Activated CD8-positive, alpha-beta memory T cell treated with anti-CD3 and anti-CD28 coated beads, Interleukin-2, amount 50 U/mL, for 24 hours (primary cell): ENCODE measurements around the gene ANKRD12.

Source experiments
- DNase-seq: peaks from one replicate; pipeline ENCODE4 v3.0.0-alpha.2; 2020; ENCODE audit errors: extremely low read depth

ANKRD12 gene

DNA sequence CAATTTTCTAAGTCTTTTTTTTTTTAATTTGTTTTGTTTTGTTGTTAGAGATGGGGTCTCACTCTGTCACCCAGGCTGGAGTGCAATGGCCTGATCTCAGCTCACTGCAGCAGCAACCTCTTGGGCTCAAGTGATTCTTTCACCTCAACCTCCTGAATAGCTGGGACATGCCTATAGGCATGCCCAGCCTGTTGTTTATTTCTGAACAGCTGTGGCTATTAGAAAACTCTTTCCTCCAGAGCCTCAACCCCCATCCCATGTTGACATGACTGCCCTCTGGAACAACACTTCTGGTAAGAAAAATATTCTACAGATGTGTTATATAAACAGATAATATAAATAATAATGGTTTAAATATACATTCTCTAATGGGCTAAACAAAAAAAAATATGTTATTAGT is 153.6 kb downstream of the ANKRD12 start:
- no peak for DNase-seq

DNA sequence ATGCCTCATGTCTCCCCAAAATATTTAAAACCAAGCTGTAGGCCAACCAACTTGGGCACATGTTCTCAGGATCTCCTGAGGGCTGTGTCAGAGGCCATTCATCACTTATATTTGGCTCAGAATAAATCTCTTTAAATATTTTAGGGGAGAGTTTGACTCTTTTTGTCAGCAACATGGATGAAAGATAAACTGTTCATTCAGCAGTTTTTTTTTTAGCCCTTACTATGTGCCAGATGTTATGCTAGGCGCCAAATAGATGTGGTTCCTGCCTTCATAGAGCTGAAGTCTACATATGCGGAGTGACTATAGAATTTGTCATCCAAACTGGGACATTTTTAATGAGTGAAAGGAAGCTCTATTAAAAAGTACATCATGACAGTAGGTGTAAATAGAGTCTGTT is 155.5 kb downstream of the ANKRD12 start:
- DNase-seq, result no peak

DNA sequence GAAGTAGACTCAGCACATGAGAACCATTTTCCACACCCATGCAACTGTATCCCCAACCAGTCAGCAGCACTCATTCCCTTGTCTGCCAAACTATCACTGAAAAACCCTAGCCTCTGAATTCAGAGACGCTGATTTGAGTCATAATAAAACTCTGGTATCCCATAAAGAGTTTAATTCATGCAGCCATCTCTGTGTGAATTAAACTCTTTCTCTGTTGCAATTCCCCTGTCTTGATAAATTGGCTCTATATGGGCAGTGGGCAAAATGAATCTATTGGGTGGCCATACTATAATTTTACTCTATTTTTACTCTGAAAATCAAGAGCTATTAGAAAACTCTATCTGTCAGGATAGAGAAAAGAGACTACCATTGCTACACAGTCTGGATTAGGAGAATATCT is 157.4 kb downstream of the ANKRD12 start:
- no peak for DNase-seq

DNA sequence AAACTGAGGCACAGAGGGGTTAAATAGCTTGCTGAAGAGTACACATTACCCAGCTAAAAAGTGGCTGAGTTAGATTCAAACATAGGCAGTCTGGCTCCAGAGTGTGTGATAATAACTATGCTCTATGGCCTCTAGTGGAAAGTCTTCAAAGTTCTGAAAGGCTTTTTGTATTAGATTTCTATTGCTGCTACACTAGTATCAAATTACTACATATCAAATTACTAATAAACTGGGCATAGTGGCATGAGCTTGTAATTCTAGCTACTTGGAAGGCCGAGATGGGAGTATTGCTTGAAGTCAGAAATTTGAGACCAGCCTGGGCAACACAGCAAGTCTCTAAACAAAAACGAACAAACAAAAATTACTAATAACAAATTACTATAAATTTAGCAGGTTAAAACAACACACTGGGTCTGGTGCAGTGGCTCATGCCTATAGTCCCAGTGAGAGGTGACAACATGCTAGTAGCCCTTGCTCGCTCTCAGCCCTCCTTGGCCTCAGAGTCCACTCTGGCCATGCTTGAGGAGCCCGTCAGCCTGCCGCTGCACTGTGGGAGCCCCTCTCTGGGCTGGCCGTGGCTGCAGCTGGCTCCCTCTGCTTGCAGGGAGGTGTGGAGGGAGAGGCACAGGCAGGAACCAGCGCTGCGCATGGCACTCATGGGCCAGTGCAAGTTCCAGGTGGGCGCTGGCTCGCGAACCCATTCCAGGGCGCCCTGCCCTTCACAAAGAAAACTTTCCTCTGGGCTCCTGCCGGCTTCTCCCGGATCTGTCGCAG is 159.8 kb downstream of the ANKRD12 start:
- DNase-seq, result no peak

DNA sequence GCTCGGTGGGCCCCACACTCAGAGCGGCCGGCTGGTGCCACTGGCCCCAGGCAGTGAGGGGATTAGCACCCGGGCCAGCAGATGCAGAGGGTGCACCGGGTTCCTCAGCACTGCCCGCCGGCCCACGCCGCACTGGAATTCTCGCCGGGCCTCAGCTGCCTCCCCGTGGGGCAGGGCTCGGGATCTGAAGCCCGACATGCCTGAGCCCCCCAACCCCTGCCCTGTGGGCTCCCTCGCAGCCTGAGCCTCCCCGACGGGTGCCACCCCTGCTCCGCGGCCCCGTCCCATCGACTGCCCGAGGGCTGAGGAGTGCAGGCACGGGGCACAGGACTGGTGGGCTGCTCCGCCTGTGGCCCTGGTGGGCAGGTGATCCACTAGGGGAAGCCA is 160.4 kb downstream of the ANKRD12 start:
- DNase-seq, result no peak

DNA sequence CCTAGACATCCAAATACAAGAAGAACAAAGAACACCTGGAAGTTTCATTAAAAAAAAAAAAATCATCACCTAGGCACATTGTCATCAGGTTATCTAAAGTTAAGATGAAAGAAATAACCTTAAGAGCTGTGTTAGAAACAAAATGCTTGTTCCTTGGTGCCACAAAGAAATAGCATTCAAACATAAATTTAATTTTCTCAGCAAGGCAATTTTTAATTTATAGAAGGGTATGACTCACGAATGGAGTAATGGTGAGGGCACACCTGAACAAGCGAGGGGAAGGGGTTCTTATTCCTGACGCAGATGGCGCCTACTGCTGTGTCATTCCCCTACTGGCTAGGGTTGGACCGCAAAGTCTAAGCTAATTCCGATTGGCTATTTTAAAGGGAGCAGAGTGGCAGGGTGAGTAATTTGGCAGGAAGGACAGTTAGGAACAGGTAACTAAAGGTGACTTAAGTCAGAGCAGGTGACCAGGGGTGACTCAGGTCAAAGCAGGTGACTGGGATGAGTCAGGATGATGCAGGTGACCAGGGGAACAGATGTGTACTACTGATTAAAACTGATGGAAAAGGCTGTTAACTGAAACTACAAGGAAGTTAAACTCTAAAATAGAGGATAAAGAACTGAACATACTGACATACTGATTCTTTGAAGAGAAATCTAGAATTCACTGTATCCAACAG is 167.9 kb downstream of the ANKRD12 start:
- DNase-seq, result no peak

DNA sequence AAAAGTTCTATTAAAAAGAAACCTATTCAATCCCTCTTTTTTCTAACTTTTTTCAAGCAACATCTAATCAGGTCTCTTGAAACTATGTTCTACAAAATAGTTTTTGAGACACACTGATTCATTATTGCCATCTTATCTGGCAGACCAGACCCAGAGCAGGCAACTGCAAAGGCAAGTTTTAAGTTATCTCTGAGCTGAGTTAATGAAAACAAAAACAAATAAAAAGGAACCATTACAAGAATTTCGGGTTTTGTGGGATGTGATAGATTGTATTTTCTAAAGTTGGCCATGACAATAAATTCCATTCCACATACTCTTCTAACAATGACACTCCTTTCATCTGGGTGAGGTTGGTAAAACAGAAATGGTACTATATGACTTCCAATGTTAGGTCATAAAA is 182.8 kb downstream of the ANKRD12 start:
- no peak for DNase-seq

DNA sequence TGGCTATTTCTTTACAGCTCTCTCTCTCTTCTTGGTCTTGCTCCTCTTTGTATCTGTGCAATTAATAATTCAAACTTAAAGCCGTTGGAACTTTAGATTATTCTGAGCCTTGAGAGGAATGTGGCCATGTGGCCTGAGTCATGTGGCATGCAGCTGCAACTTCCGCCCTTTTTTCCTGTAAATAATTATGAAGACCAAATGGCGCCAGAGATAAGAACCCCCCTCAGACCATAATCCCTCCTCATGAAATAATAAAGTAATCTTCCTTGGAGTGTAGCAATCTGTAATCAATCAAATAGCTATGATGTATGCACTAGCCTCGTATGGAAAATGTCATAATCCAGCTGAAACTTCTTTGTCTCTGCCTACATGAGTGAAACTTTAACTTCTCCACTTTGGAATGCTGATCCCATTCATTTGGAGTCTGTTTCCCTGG is 184.5 kb downstream of the ANKRD12 start:
- DNase-seq, result no peak

DNA sequence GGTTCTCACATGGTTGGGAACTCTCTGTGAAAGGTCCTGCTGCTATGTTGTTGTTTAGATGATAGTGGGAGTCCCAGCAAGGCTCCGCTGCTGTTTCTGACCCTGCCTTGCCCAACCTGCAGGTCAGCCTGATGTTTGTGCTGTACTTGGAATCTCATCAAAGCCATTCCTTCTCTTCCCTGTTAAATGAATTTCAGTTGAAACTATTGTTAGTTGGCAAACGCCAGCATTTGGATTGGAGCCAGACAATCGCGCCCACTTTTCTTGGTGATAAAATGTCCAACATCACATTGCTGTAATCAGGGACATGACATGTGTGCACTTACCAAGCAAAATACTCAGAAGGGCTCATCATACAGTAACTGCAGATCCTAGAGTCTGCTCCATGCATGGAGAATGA is 185.2 kb downstream of the ANKRD12 start:
- DNase-seq, result no peak

DNA sequence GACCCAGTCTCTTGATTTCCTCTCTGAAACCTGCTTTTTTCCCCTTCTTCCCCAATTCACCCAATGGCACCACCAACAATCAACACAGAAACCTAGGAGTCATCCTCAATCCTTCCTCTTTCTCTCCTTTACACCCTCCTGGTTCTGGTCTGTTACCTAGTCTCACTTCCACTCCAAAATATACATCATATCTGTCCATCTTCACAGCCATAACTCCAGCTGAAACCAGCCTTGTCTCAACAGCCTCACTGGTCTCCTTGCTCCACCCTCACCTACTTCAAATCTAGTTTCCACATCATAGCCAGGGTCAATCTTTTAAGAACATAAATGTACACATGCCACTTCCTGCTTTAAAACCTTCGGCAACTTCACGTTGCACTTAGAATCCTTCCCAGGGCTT is 186.2 kb downstream of the ANKRD12 start:
- DNase-seq, result no peak

DNA sequence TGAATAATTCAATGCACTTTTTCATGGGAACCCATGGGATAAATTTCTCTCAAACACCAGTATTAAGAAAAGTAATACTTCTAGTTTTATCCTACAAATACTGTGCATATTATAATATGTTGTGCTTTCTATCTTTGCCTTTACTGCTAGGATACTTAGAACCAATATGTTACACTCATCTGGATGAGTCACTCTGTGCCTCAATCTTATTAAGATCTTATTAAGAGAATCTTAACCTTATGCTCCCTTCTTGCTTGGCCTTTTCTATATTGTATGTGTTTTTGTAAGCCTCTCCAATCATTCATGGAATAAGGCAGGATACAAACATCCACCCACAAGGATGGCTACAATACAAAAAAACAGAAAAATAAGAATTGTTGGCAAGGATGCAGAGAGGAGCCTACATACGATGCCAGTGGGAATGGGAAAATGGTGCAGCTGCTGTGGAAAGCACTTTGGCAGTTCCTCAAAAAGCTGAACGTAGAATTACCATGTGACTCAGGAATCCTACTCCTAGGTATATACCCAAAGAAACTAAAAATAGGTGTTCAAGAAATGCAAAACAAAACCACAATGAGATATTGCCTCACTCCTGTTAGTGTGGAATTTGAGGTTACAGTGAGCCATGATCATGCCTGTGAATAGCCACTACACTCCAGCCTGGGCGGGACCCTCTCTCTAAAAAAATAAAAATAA is 187.3 kb downstream of the ANKRD12 start:
- no peak for DNase-seq

DNA sequence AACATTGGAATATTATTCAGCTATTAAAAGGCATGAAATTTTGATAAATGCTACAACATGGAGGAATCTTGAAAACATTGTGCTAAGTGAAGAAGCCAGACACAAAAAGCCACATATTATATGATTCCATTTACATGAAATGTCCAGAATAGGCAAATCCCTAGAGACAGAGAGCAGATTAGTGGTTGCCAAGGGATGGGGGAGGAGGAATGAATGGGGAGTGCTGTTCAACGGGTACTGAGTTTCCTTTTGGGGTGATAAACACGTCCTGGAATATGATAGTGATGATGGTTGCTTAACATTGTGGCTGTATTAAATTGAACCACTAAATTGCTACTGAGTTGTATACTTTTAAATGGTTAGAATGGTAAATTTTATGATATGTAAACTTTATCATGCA is 189.1 kb downstream of the ANKRD12 start:
- no peak for DNase-seq

DNA sequence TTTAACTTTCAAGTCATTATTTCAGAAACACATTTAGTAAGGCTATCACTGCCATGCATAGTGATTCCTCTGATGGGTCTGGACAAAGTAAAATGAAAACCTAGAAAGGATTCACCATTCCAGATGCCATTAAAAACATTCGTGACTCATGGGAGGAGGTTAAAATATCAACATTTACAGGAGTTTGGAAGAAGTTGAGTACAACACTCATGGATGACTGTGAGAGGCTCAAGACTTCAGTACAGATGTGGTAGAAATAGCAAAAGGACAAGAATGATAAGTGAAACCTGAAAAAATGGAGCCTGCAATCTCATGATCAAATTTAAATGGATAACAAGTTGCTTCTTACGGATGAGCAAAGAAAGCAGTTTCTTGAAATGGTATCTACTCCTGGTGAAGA is 192.2 kb downstream of the ANKRD12 start:
- no peak for DNase-seq

DNA sequence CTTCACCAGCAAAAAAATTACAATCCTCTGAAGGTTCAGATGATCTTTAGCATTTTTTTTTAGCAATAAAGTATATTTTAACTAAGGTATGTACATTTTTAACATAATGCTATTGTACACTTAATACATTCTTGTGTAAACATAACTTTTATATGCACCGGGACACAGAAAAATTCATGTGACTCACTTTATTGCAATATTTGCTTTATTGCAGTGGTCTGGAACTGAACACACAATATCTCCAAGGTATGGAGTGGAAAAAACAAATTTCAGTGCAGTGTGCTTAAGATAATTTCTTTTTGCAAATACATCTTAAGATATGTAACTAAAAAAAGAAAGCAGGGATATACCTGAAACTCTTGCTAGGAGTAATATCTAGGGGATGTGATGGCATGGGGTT is 192.9 kb downstream of the ANKRD12 start:
- no peak for DNase-seq

DNA sequence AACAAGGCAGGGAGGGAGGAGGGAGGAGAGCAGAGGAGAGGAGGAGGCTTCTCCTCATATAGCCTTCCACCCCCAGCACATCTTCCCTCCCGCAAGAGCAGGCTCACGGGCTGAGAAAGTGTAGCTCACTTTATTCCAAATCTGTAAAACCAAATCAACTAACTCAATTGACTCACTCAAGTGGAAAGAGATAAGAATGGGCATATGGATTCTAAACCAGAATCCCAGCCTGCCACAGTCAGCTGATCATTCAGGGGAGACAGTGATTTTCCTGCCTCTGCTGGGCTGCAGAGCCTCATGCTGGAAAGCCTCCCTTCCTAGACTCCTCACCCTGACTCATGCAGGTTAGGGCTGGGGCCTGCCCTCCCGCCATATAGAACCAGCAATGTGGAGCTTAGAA is 193.8 kb downstream of the ANKRD12 start:
- no peak for DNase-seq

DNA sequence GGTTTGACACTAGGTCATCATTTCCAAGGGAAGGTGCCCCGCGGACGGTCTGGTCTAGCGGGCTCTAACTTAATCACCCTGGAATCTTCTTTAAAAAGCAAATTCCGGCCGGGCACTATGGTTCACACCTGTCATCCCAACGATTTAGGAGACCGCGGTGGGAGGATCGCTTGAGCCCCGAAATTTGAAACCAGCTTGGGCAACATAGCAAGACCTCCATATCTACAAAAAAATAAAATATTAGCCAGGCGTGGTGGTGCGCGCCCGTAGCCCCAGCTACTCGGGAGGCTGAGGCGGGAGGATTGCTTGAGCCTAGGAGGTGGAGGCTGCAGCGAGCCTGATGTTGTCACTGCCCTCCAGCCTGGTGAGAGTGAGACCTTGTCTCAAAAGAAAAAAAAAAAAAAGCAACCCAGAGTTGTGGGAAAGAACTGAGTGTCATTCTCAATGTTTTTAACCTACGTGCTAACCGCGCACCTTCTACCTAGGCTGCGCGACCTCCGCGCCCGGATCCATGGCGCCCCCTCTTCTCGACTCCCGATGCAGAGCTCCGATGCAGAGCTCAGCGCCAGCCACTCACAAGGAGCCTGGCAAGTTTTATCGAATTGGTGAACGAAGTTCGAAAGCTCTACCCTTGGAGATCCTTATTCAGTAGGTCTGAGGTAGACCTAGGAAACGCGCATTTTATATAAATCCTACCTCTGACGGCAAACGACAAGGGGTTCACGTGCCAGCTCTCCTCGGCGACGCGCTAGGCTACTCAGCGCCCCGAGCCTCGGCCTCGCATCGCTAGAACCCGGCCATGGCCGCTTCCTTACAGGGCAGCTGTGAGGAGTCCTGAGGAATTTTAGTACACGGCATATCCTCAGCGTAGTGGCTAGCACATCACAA is 197.1 kb downstream of the ANKRD12 start:
- DNase-seq, result no peak

DNA sequence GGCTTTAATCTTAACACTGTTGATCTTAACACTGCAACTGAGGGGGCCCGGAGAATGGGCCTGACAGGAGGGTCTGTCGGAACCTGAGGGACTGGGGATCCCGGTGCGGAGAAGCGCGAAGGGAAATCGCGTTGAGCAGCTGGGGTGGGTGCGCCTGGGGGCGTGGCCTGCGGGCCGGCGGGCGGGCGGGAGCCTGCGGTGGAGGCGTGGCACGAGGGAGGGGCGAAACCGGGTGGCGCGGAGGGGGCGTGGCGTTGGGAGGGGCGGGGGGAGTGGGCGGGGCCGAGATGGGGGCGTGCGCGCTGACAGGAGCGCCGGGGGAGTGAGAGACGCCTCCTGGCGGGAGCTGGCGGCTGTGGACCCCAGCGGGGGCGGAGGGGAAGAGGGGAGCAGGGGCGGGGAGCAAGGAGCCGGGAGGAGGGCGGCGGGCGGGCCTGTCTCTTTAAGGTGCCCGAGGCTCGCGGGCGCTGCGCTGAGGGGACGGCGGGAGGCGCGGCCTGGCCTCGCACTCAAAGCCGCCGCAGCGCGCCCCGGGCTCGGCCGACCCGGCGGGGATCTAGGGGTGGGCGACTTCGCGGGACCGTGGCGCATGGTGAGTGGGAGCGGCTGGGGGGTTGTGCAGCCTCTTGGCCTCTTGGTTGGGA is 197.9 kb downstream of the ANKRD12 start, which contains the start of gene TWSG1:
Gene TWSG1 (plus strand): TSS at position 445 of the 644 bp plus-strand sequence. CDS start 2,457 bp downstream, outside the sequence.
- peak; percentile 69 for DNase-seq

DNA sequence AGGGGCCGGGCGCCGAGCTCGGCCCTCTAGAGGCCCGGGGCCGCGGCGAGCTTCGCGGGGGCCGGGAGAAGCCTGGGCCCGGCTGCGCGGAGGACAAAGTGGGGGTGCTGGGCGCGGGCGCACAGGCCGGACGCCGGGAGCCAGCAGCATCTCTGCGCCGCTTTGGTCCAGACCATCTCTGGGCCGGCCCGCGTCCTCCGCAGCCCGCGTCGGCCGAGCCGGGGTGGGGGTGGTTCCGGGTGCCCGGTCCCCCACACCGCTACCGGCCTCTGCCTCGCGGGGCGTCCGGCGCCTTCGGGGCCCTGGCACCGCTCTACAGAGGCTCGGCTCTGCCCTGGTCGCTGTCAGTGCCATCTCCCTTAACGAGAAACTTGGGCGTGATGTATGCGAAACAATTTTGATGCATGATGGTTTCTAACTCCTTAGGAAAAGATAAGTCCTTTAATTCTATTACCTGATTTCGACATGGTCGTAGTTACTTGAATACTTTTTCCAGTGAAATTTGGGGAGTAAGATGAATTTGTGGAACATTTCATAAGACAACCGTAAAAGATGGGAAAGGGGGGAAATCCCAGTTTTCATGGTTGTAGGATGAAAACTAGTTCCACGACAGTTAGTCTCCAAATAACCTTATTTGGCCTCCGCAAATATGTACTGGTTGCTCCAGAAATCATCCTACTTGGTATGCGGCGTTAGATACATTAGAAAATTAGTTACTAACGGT is 198.6 kb downstream of the ANKRD12 start:
- no peak for DNase-seq
